Measurements from ENCODE around the gene LARP6. TPM values are rescaled to one million over a fixed set of nuclear protein-coding genes. Genes with fewer than 3 reads are reported as not detected.

Gene LARP6
- total and polyA plus RNA-seq, 2 experiments from 2014 or later: 20.0 to 22.4 TPM

DNA sequence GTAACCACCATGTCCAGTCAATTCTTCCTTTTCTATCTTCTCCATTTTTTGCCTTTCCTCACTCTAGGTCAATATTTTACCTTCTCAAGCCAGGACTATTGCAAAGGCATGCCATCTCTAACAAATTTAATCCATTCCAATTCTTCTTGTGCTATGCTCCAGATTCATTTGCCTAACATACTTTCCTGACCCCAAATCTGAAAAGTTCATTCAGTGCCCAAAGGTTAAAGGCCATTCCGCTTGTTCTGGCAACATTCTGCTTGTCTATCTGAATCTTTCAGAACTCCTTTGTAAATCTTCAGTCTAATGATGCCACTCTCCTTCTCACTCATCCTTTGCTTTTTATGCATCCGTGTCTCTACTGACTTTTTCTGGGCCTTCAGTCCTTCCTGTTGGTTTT lies 22.7 kb upstream of the LARP6 start (continued):
- TF ChIP-seq, protein P1, sequence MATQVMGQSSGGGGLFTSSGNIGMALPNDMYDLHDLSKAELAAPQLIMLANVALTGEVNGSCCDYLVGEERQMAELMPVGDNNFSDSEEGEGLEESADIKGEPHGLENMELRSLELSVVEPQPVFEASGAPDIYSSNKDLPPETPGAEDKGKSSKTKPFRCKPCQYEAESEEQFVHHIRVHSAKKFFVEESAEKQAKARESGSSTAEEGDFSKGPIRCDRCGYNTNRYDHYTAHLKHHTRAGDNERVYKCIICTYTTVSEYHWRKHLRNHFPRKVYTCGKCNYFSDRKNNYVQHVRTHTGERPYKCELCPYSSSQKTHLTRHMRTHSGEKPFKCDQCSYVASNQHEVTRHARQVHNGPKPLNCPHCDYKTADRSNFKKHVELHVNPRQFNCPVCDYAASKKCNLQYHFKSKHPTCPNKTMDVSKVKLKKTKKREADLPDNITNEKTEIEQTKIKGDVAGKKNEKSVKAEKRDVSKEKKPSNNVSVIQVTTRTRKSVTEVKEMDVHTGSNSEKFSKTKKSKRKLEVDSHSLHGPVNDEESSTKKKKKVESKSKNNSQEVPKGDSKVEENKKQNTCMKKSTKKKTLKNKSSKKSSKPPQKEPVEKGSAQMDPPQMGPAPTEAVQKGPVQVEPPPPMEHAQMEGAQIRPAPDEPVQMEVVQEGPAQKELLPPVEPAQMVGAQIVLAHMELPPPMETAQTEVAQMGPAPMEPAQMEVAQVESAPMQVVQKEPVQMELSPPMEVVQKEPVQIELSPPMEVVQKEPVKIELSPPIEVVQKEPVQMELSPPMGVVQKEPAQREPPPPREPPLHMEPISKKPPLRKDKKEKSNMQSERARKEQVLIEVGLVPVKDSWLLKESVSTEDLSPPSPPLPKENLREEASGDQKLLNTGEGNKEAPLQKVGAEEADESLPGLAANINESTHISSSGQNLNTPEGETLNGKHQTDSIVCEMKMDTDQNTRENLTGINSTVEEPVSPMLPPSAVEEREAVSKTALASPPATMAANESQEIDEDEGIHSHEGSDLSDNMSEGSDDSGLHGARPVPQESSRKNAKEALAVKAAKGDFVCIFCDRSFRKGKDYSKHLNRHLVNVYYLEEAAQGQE (IDR thresholded peaks at IDR 0.05; ENCODE audit: unreplicated experiment): no peak
- TF ChIP-seq POLR2AphosphoS5 (IDR thresholded peaks at IDR 0.05; ENCODE audit: low read depth): no peak
- TF ChIP-seq ZNF114 (CRISPR knock-in tag; IDR thresholded peaks at IDR 0.05): no peak
- no peak for TF ChIP-seq ZNF331 (CRISPR knock-in tag; IDR thresholded peaks at IDR 0.05; ENCODE audit: low read depth)
- TF ChIP-seq, protein P2, sequence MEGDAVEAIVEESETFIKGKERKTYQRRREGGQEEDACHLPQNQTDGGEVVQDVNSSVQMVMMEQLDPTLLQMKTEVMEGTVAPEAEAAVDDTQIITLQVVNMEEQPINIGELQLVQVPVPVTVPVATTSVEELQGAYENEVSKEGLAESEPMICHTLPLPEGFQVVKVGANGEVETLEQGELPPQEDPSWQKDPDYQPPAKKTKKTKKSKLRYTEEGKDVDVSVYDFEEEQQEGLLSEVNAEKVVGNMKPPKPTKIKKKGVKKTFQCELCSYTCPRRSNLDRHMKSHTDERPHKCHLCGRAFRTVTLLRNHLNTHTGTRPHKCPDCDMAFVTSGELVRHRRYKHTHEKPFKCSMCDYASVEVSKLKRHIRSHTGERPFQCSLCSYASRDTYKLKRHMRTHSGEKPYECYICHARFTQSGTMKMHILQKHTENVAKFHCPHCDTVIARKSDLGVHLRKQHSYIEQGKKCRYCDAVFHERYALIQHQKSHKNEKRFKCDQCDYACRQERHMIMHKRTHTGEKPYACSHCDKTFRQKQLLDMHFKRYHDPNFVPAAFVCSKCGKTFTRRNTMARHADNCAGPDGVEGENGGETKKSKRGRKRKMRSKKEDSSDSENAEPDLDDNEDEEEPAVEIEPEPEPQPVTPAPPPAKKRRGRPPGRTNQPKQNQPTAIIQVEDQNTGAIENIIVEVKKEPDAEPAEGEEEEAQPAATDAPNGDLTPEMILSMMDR (conservative IDR thresholded peaks at IDR 0.05; ENCODE audit: low read depth in 2 of 2): no peak
- no peak for TF ChIP-seq NANOG (IDR thresholded peaks at IDR 0.05; ENCODE audit: borderline replicate concordance)

DNA sequence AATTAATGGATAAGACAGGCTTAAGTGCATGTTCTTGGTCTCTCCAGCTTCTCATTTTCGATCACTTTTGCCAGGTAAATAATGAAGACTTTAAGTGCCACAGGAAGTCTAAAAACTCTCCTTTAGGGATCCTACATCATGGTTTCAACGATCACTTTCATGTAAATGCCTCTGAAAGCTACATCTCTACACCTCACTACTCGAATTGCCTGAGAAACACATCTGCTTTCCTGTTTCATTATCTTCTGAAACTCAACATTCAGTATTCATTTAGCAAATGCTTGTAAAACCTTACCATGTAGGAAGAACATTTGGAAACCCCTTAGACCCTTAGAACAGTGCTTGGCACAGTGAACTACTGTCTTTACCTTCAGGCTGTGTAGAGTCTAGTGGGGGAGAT lies 22.1 kb upstream of the LARP6 start:
- Histone ChIP-seq H3K27me3 (ENCODE audit: insufficient read depth) (no peaks in the 10 kb centered on the region), H3F3A (replicated peaks; ENCODE audit: low read depth) (no peaks in the 10 kb centered on the region), H4K20me1 (replicated peaks; ENCODE audit: insufficient read depth) (no peaks in the 10 kb centered on the region), H2AFZ (no peak overlapping the region), H3K4me3 (no peak overlapping the region), H3K4me2 (no peak overlapping the region), H3K79me2 (replicated peaks; ENCODE audit: insufficient read depth) (no peaks in the 10 kb centered on the region), H3K36me3 (ENCODE audit: insufficient read depth) (no peaks in the 10 kb centered on the region), H3K9me2 (ENCODE audit: insufficient read depth) (no peaks in the 10 kb centered on the region), H3K27ac (ENCODE audit: low read depth) (no peak overlapping the region), H3K4me1 (ENCODE audit: insufficient read depth) (no peaks in the 10 kb centered on the region)
- no peak for TF ChIP-seq EZH2phosphoT487 (IDR thresholded peaks at IDR 0.05; ENCODE audit: unreplicated experiment)
- TF ChIP-seq CREB1 (CRISPR knock-in tag; IDR thresholded peaks at IDR 0.05; ENCODE audit: low read depth): no peak
- no peak overlapping the region for H3K4me3 Mint-ChIP-seq
- ATAC-seq: no peak
- no peak overlapping the region for H3K27ac Mint-ChIP-seq
- no peak for DNase-seq (ENCODE audit: low spot score)
- peaks cover 17% of the 10 kb centered on the region for H3K36me3 Mint-ChIP-seq (ENCODE audit: low read depth)
- H3K9me3 Mint-ChIP-seq: peaks cover 21% of the 10 kb centered on the region
- no peaks in the 10 kb centered on the region for H3K4me1 Mint-ChIP-seq
- no peaks in the 10 kb centered on the region for H3K27me3 Mint-ChIP-seq (ENCODE audit: insufficient read depth, low read depth, poor library complexity)

Data from GM23338 (cell line).